ENCODE measurements around the gene MATCAP1. TPM values are rescaled to one million over a fixed set of nuclear protein-coding genes. Genes with fewer than 3 reads are reported as not detected.
A peak's percentile ranks its signal among the peaks of the same experiment; 100 is the strongest.

Gene MATCAP1
- total and polyA plus RNA-seq, 12 donors = 12.6 to 237 (median 49.8) TPM

DNA sequence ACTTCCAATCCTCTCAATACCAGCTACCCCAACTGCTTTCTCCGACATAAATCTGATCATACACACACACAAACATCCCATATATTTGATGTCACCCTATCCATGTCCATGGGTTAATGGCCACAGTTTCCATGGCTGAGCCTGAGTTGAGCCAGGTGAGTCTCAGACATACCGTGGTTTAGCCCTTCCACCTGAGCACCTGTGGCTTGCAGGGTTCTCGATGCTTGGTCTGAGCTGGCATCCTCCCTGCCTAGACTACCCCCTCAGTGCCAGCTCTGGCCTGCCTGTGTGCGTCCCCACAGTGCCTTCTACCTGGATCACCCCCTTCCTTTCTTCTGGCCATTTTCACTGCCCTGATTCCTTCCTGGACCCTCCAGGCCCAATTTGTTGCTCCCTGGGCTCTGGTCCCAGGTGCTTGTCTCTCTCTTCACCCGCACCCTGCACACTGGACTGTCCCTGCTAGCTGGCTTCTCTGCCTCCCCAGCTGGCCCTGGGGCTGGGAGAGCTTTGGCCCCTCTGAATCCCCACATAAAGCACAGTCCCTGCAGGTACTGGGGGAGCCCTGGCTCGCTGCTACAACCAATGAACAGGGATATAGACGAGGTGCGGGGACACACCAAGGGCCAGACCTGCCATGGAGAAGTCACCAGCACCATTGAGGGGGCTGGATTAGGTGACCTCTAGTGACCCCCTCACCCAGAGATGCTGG lies 22.5 kb upstream of the MATCAP1 start:
- intact Hi-C loops (cut with DNase I) = no loop called here
- H3K4me3 ChIP-seq = no peak overlapping the region
- H3K9me3 ChIP-seq (replicated peaks in 1 of 3) = no peaks in the 10 kb centered on the region
- H3K36me3 ChIP-seq (replicated peaks in 1 of 2) = peaks cover 0 to 16% of the 10 kb centered on the region in 2 donors
- DNase-seq = no peak
- TF ChIP-seq, protein P1, sequence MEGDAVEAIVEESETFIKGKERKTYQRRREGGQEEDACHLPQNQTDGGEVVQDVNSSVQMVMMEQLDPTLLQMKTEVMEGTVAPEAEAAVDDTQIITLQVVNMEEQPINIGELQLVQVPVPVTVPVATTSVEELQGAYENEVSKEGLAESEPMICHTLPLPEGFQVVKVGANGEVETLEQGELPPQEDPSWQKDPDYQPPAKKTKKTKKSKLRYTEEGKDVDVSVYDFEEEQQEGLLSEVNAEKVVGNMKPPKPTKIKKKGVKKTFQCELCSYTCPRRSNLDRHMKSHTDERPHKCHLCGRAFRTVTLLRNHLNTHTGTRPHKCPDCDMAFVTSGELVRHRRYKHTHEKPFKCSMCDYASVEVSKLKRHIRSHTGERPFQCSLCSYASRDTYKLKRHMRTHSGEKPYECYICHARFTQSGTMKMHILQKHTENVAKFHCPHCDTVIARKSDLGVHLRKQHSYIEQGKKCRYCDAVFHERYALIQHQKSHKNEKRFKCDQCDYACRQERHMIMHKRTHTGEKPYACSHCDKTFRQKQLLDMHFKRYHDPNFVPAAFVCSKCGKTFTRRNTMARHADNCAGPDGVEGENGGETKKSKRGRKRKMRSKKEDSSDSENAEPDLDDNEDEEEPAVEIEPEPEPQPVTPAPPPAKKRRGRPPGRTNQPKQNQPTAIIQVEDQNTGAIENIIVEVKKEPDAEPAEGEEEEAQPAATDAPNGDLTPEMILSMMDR (IDR thresholded peaks at IDR 0.05) = no peak
- 93 to 96% (median 94%) methylated on average over 8 of the region's 8 CpGs for WGBS, 4 donors
- H3K27me3 ChIP-seq = no peaks in the 10 kb centered on the region
- peak overlapping the region in 1 of 5 donors; percentile 75 for H3K27ac ChIP-seq
- peaks cover 11 to 12% of the 10 kb centered on the region in 2 donors for H3K4me1 ChIP-seq (replicated peaks in 1 of 2)

GRCh38 chr16:67204076-67204475 lies 20.3 kb upstream of the MATCAP1 start:
- Histone ChIP-seq H3K4me3 (no peak overlapping the region), H3K9me3 (replicated peaks in 1 of 3) (no peaks in the 10 kb centered on the region), H3K27ac (no peak overlapping the region), H3K4me1 (replicated peaks in 1 of 2) (peaks cover 11 to 14% of the 10 kb centered on the region in 2 donors), H3K36me3 (replicated peaks in 1 of 2) (peaks cover 0 to 17% of the 10 kb centered on the region in 2 donors), H3K27me3 (no peaks in the 10 kb centered on the region)
- no peak for DNase-seq
- intact Hi-C loops (cut with DNase I) = no loop called here
- TF ChIP-seq, protein P1 (IDR thresholded peaks at IDR 0.05) = no peak
- TF ChIP-seq POLR2A (IDR thresholded peaks at IDR 0.05) = no peak
- 84 to 100% (median 99%) methylated on average over 1 to 4 of the region's 4 CpGs for WGBS, 4 donors

DNA sequence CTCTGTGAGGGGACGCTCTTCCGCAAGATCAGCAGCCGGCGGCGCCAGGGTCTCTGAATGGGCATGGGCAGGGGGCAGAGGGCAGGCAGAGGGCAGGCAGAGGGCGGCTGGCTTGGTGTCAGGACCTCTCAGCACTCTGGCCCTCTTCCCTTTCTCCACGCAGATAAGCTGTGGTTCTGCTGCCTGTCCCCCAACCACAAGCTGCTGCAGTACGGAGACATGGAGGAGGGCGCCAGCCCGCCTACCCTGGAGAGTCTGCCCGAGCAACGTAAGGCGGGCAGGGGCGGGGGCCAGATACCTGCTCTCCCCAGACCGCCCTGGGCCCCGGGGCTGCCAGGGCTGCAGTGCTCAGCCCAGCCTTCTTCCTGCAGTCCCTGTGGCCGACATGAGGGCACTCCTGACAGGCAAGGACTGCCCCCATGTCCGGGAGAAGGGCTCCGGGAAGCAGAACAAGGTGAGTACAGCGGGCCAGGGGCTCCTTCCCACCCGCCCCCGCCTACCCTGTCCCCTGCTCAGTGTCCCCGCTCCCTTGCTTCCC lies 19.3 kb upstream of the MATCAP1 start:
- no peaks in the 10 kb centered on the region for H3K9me3 ChIP-seq (replicated peaks in 1 of 3)
- DNase-seq = no peak
- H3K4me3 ChIP-seq = no peak overlapping the region
- intact Hi-C loops (cut with DNase I) = no loop called here
- peaks cover 8 to 13% of the 10 kb centered on the region in 2 donors for H3K4me1 ChIP-seq (replicated peaks in 1 of 2)
- WGBS, 4 donors = 91 to 97% (median 94%) methylated on average over 6 to 23 of the region's 23 CpGs
- no peak overlapping the region for H3K27ac ChIP-seq
- TF ChIP-seq, protein P1 (IDR thresholded peaks at IDR 0.05) = no peak
- no peak for TF ChIP-seq POLR2A (IDR thresholded peaks at IDR 0.05)
- H3K27me3 ChIP-seq = no peaks in the 10 kb centered on the region
- H3K36me3 ChIP-seq (replicated peaks in 1 of 2) = peaks cover 0 to 17% of the 10 kb centered on the region in 2 donors

DNA sequence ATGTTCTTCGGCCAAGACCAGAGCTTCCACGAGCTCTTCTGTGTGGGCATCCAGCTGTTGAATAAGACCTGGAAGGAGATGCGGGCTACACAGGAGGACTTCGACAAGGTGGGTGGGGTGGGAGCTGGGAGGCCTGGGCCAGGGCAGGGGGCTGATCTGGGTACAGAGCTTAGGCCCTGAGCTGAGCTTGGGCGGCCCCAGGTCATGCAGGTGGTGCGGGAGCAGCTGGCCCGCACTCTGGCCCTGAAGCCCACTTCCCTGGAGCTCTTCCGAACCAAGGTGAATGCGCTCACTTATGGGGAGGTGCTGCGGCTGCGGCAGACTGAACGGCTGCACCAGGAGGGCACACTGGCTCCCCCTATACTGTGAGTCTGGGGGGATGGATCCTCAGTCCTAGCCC lies 18.7 kb upstream of the MATCAP1 start:
- Histone ChIP-seq H3K36me3 (replicated peaks in 1 of 2) (peaks cover 0 to 23% of the 10 kb centered on the region in 2 donors), H3K4me1 (replicated peaks in 1 of 2) (peaks cover 2 to 7% of the 10 kb centered on the region in 2 donors), H3K4me3 (no peak overlapping the region), H3K27me3 (no peaks in the 10 kb centered on the region), H3K9me3 (replicated peaks in 1 of 3) (no peaks in the 10 kb centered on the region), H3K27ac (no peak overlapping the region)
- DNase-seq = no peak
- WGBS, 4 donors = 93 to 96% (median 94%) methylated on average over 8 to 12 of the region's 12 CpGs
- intact Hi-C loops (cut with DNase I) = no loop called here
- TF ChIP-seq POLR2A (IDR thresholded peaks at IDR 0.05) = no peak
- TF ChIP-seq, protein P1 (IDR thresholded peaks at IDR 0.05) = no peak
